ENCODE data around the gene ERFE. TPM values are rescaled to one million over a fixed set of nuclear protein-coding genes. Genes with fewer than 3 reads are reported as not detected.
A peak's percentile ranks its signal among the peaks of the same experiment; 100 is the strongest.

ERFE gene
- total RNA-seq, 1 donor from 2014 or later = 0.44 TPM

DNA sequence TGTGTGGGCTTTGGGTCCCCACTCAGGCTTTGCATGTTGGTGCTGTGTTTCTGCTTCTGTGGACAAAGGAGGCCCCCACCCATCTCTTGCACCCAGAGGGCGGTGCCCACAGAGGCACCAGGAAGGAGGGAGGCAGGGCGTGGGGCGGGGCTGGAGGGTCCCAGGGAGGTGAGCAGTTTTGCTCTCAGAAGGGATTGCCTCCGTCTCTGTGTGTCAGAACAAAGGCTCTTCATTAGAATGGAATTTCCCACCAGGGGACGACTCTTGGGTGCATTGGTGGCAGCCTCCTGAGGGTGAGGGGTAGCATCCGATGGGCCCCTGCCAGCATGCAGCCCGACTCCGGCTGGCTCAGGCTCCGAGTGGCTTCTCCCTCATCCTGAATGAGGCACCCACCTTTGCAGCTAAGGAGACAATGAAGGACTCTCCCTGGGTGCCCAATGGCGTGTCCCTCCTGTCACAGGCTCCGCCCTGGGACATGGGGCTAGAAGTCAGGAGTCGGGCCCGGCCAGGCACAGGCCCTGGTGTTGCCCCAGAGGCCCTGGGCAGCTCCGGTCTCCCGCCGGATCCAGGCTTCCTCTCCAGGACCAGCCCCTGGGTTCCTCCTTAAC lies 7.0 kb upstream of the ERFE start:
- TF ChIP-seq, protein P1, sequence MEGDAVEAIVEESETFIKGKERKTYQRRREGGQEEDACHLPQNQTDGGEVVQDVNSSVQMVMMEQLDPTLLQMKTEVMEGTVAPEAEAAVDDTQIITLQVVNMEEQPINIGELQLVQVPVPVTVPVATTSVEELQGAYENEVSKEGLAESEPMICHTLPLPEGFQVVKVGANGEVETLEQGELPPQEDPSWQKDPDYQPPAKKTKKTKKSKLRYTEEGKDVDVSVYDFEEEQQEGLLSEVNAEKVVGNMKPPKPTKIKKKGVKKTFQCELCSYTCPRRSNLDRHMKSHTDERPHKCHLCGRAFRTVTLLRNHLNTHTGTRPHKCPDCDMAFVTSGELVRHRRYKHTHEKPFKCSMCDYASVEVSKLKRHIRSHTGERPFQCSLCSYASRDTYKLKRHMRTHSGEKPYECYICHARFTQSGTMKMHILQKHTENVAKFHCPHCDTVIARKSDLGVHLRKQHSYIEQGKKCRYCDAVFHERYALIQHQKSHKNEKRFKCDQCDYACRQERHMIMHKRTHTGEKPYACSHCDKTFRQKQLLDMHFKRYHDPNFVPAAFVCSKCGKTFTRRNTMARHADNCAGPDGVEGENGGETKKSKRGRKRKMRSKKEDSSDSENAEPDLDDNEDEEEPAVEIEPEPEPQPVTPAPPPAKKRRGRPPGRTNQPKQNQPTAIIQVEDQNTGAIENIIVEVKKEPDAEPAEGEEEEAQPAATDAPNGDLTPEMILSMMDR (IDR thresholded peaks at IDR 0.05; ENCODE audit: borderline replicate concordance) = no peak
- Histone ChIP-seq H3K27ac (replicated peaks) (no peak overlapping the region), H3K4me3 (no peak overlapping the region), H3K27me3 (ENCODE audit: low read depth) (no peaks in the 10 kb centered on the region), H3K36me3 (no peaks in the 10 kb centered on the region), H3K9me3 (replicated peaks) (no peaks in the 10 kb centered on the region), H3K4me1 (no peaks in the 10 kb centered on the region)
- intact Hi-C loops (cut with micrococcal nuclease) = no loop called here
- DNase-seq = no peak

DNA sequence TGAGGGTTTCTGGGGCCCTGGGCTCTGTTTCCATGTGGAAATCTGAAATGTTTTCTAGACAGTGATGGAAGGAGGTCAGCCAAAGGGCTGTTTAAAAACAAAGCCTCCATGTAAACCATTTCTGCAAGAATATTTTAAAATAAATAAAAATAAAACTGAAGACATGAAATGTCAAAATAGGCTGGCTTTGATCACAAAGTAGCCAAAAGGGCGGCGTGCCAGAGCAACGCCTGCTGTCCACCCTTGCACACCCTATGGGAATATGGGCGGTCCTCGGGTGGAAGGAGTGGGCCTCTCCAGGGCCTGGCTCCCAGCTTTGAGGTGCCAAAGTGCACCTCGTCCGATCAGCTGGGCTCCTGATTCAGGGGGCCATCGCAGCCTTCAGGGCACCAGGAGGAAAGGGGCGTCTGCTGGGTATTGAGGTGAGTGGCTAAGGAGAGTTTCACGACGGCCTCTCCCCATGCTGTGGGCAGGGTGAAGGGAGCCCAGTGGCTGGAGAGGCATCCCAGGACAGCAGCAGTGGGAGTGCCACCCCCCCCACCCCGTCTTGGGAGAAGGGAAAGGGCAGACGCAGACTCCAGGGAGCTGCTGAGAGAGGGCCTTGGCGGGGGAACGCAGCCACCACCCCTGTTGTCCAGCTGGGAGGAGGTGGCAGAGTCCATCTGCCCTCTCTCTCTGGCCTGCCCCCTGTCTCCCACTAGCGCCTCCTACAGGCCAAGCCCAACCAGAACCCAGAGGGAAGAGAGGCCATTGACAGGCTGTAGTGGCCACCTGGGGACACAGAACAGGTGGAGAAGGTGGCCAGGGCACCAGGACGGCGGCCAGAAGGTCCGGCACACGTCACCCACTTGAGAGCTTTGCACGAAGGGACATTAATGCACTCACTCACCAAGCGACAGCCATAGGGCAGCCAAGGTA lies 5.7 kb upstream of the ERFE start:
- TF ChIP-seq, protein P1 (IDR thresholded peaks at IDR 0.05; ENCODE audit: borderline replicate concordance) = peak; percentile 12
- DNase-seq = no peak
- Histone ChIP-seq H3K36me3 (no peaks in the 10 kb centered on the region), H3K27me3 (ENCODE audit: low read depth) (peaks cover 3% of the 10 kb centered on the region), H3K4me1 (no peaks in the 10 kb centered on the region), H3K4me3 (no peak overlapping the region), H3K27ac (replicated peaks) (no peak overlapping the region), H3K9me3 (replicated peaks) (no peaks in the 10 kb centered on the region)
- intact Hi-C loops (cut with micrococcal nuclease) = no loop called here

DNA sequence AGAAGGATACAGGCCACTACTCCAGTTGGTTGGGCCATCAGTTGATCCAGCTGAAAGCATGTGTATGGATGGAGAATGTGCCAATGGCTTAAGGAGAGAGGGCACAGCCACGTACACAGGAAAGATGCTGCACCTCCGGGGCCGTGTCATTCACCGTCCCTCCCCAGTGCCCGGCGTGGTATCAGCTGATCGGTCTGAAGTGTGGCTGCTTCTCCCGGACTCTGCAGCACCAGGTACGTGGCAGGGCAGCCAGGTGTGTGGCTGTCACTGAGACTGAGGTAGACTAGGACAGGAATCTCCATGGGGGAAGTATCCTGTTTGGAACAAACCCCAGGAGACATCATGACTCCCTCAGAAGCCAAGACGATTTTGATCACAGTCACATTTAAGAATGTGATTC lies 4.2 kb upstream of the ERFE start:
- DNase-seq = no peak
- Histone ChIP-seq H3K36me3 (no peaks in the 10 kb centered on the region), H3K27ac (replicated peaks) (no peak overlapping the region), H3K4me3 (no peak overlapping the region), H3K27me3 (ENCODE audit: low read depth) (peaks cover 17% of the 10 kb centered on the region), H3K4me1 (peaks cover 10% of the 10 kb centered on the region), H3K9me3 (replicated peaks) (no peaks in the 10 kb centered on the region)
- intact Hi-C loops (cut with micrococcal nuclease) = no loop called here
- TF ChIP-seq, protein P1 (IDR thresholded peaks at IDR 0.05; ENCODE audit: borderline replicate concordance) = no peak

DNA sequence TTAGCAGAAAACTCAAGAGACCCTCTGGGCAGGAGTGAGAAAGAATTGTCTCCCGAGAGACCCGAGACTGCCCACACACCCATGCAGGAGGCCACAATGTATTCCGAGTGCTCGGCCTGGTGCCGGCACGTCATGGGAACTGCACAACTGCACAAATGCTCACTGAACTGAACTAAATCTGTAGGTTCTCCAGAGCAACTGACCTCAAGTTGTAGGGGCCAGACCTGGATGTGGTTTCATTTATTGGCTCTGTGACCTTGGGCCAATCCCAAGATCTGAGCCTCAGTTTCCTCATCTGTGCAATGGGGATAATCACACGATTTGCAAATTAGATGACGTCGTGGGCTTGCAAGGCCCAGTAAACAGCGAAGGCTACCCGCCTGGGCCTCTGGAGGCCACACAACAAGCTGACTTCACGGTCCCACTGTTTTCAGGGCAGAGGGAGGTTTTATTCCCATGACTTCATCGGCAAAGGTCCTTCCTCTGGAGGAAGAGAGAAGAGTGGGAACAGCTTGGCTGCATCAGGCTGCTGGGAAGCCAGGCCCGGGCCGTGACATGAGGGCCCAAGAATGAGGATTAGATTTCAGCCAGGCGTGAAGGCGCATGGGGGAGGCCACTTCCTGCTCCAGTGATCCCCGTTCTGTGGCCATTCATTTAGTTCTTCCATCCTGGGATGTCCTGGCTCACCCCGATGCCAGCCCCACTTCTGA lies 3.6 kb upstream of the ERFE start:
- Histone ChIP-seq H3K27me3 (ENCODE audit: low read depth) (peaks cover 23% of the 10 kb centered on the region), H3K4me3 (no peak overlapping the region), H3K9me3 (replicated peaks) (no peaks in the 10 kb centered on the region), H3K27ac (replicated peaks) (no peak overlapping the region), H3K4me1 (peaks cover 16% of the 10 kb centered on the region), H3K36me3 (no peaks in the 10 kb centered on the region)
- DNase-seq = no peak
- TF ChIP-seq, protein P1 (IDR thresholded peaks at IDR 0.05; ENCODE audit: borderline replicate concordance) = no peak
- intact Hi-C loops (cut with micrococcal nuclease) = no loop called here

Data from left ventricle myocardium inferior (tissue), 1 donor.